Endothelial cell of umbilical vein (primary cell): ENCODE data around the gene RHEBL1. TPM values are rescaled to one million over a fixed set of nuclear protein-coding genes. Genes with fewer than 3 reads are reported as not detected.

Experiments used
- BruUV-seq: library from RNA; stranded (reverse); fragments of 400-500 nt; replicated peaks from 2 replicates; lab custom pipeline; 2021; lab: Mats Ljungman, UMichigan
- CTCF ChIA-PET: fragments of 300-600, 350-600 bp; sonication (Branson Sonifier 250); formaldehyde crosslinking; loops from one replicate; lab custom pipeline; 2021; ENCODE audit warnings: antibody characterized with exemption, inconsistent platforms; lab: Charles Lee
- POLR2A ChIA-PET: fragments of 300-600, 350-600 bp; sonication (Branson Sonifier 250); formaldehyde crosslinking; loops from one replicate; lab custom pipeline; 2021; ENCODE audit warnings: antibody characterized with exemption, inconsistent platforms; lab: Charles Lee
- DNase-seq: peaks from one replicate; pipeline ENCODE4 v3.0.0-alpha.2; 2011; ENCODE audit warnings: low read depth, low spot score
- FAIRE-seq: peaks from 2 replicates; lab custom pipeline; 2011; peaks lifted over from hg19 to GRCh38; lab: Jason Lieb, UNC
- H2AFZ ChIP-seq: 2 replicates; pipeline ENCODE4 v1.6.0; 2012; ENCODE audit warnings: low read depth, low read length, control low read depth, inconsistent platforms
- H3K27ac ChIP-seq: 2 replicates; pipeline ENCODE4 v1.5.1; 2011; ENCODE audit warnings: low read depth, mild to moderate bottlenecking, control low read depth, low read length, moderate library complexity; ENCODE audit not compliant: insufficient read depth
- H3K27me3 ChIP-seq, 2 experiments: 2 replicates each; pipeline versions ENCODE4 v1.6.0 to v1.6.1; 2011; ENCODE audit warnings: low read length in 2 of 2, mixed read lengths in 1 of 2; ENCODE audit not compliant: control insufficient read depth in 2 of 2, insufficient read depth in 2 of 2
- H3K36me3 ChIP-seq, 2 experiments: 2 replicates in 1 of 2; 3 replicates in 1 of 2; pipeline ENCODE4 v1.5.1; 2011; ENCODE audit warnings: low read length in 2 of 2, mild to moderate bottlenecking in 1 of 2, moderate library complexity in 1 of 2; ENCODE audit not compliant: control insufficient read depth in 2 of 2, insufficient read depth in 2 of 2; ENCODE audit errors: extremely low read depth in 1 of 2
- H3K4me1 ChIP-seq: 3 replicates; pipeline ENCODE4 v1.5.1; 2011; ENCODE audit warnings: mild to moderate bottlenecking, low read length; ENCODE audit not compliant: control insufficient read depth, insufficient read depth; ENCODE audit errors: extremely low read depth
- H3K4me2 ChIP-seq: 2 replicates; pipeline ENCODE4 v1.6.1; 2011; ENCODE audit warnings: low read length, control low read depth, mixed read lengths; ENCODE audit not compliant: insufficient read depth
- H3K4me3 ChIP-seq, 3 experiments: fragments of 200-600 bp in 1 of 3; sonication (generic), shearing (Covaris generic) in 1 of 3; replicated peaks in 1 of 3; 2 replicates each; pipeline ENCODE4 v1.5.1; 2011 to 2016; ENCODE audit warnings: control low read depth in 3 of 3, low read length in 3 of 3, mild to moderate bottlenecking in 2 of 3, inconsistent platforms in 1 of 3, low read depth in 1 of 3, moderate library complexity in 1 of 3; ENCODE audit not compliant: insufficient read depth in 1 of 3
- H3K79me2 ChIP-seq: 2 replicates; pipeline ENCODE4 v1.6.0; 2012; ENCODE audit warnings: low read length, inconsistent platforms; ENCODE audit not compliant: control insufficient read depth, insufficient read depth
- H3K9ac ChIP-seq: replicated peaks from 2 replicates; pipeline ENCODE3; 2011; ENCODE audit warnings: low read length, control low read depth; ENCODE audit not compliant: insufficient read depth; ENCODE audit errors: extremely low read depth
- H3K9me1 ChIP-seq: replicated peaks from 3 replicates; pipeline ENCODE4 v1.6.0; 2011; ENCODE audit warnings: mild to moderate bottlenecking, low read length; ENCODE audit not compliant: control insufficient read depth, insufficient read depth; ENCODE audit errors: extremely low read depth
- H3K9me3 ChIP-seq: replicated peaks from 2 replicates; pipeline ENCODE4 v1.5.1; 2012; ENCODE audit warnings: low read length, inconsistent platforms; ENCODE audit not compliant: control insufficient read depth, insufficient read depth
- H4K20me1 ChIP-seq: replicated peaks from 2 replicates; pipeline ENCODE3; 2011; ENCODE audit warnings: mild to moderate bottlenecking, low read length; ENCODE audit not compliant: control insufficient read depth, insufficient read depth; ENCODE audit errors: extremely low read depth
- EZH2 ChIP-seq: IDR thresholded peaks from 2 replicates; pipeline ENCODE4 v1.6.1; 2012; ENCODE audit warnings: borderline replicate concordance, low read depth, mild to moderate bottlenecking, moderate library complexity, low read length, inconsistent platforms; ENCODE audit not compliant: severe bottlenecking
- FOS ChIP-seq: IDR thresholded peaks from 2 replicates; pipeline ENCODE4 v1.6.1; 2011; ENCODE audit warnings: mild to moderate bottlenecking, low read length, moderate library complexity, borderline replicate concordance; ENCODE audit not compliant: insufficient read depth
- GATA2 ChIP-seq: IDR thresholded peaks from 2 replicates; pipeline ENCODE4 v1.7.0; 2011; ENCODE audit warnings: low read depth, mild to moderate bottlenecking, moderate library complexity, mixed read lengths, low read length; ENCODE audit not compliant: insufficient read length, insufficient read depth
- JUN ChIP-seq: IDR thresholded peaks from 2 replicates; pipeline ENCODE4 v1.6.1; 2011; ENCODE audit warnings: borderline replicate concordance, low read depth; ENCODE audit not compliant: insufficient read length, insufficient read depth
- MAX ChIP-seq: IDR thresholded peaks from 2 replicates; pipeline ENCODE4 v1.6.1; 2011; ENCODE audit not compliant: insufficient read depth, insufficient read length
- MYC ChIP-seq: IDR thresholded peaks from one replicate; pipeline ENCODE4 v1.6.1; 2011; ENCODE audit warnings: mild to moderate bottlenecking, low read depth, low read length
- POLR2A ChIP-seq: IDR thresholded peaks from 2 replicates; pipeline ENCODE4 v1.6.1; 2012; ENCODE audit warnings: low read depth, mild to moderate bottlenecking, control low read depth, low read length
- POLR2AphosphoS5 ChIP-seq: IDR thresholded peaks from 2 replicates; pipeline ENCODE4 v1.6.1; 2012; ENCODE audit warnings: low read depth, mild to moderate bottlenecking, control low read depth, low read length, moderate library complexity; ENCODE audit not compliant: insufficient read depth
- dilution Hi-C: fragments of 300-500 bp; cut with MboI; formaldehyde crosslinking; loops from one replicate; pipeline ENCODE4 v1.15.0; 2019; ENCODE audit warnings: low sequenced_read_pairs; ENCODE audit not compliant: extremely low pct_ligation_motif_present
- intact Hi-C: fragments of 100-400 bp; cut with micrococcal nuclease; formaldehyde crosslinking; loops from one replicate; pipeline ENCODE4 v1.10.0; 2022
- polyA plus RNA-seq, 4 experiments: library from polyadenylated mRNA; depleted of rRNA in 3 of 4; stranded (reverse) in 3 of 4; unstranded in 1 of 4; fragments of >200 nt; gene quantifications; 2 replicates each; pipeline versions ENCODE4 v1.2.1 to v1.2.3, GENCODE V29; 2011 to 2012; ENCODE audit warnings: missing spikeins in 1 of 4
- total RNA-seq: library from RNA; stranded (reverse); gene quantifications from 2 replicates; pipeline ENCODE4 v1.2.3, GENCODE V29; 2021
- TF ChIP-seq, protein P1 (sequence below), 2 donors: IDR thresholded peaks; 1 replicate in 1 of 2; 2 replicates in 1 of 2; pipeline ENCODE4 v1.5.1; 2011; ENCODE audit warnings: low read length in 2 of 2, mild to moderate bottlenecking in 2 of 2, moderate library complexity in 2 of 2, control low read depth in 1 of 2, inconsistent platforms in 1 of 2, low read depth in 1 of 2; ENCODE audit not compliant: insufficient read depth in 1 of 2; ENCODE audit errors: extremely low read depth in 1 of 2

Gene RHEBL1
- total and polyA plus RNA-seq, 2 donors (not counting 3 experiments of a cell fraction or from before 2014, with no cell fraction given), result 2.6 to 2.7 TPM

DNA sequence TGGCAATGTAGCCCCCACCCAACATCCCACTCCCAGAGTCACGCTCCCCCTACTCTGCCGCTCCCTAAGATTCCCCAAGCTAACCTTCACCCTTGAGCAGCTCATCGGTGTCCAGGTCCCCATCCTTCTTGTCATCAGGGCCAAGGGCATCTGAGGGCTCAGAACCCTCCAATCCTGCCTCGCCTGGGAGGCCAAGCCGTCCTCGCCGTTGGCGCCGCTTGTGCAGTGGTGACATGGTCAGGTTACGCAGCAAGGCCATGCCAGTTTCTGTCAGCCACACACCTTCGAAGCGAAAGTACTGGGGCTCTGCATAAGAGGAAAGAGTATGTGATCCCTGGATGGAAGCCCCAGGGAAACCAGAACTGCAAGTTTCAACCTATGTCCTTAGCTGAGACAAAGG is 25.1 kb downstream of the RHEBL1 start:
- POLR2A ChIA-PET, result no interaction called here
- Histone ChIP-seq H2AFZ (no peak overlapping the region), H3K4me2 (no peak overlapping the region), H3K36me3 (peaks cover 47 to 84% of the 10 kb centered on the region in 2 experiments), H3K79me2 (peaks cover 4% of the 10 kb centered on the region), H3K4me1 (peaks cover under 1% of the 10 kb centered on the region), H3K27ac (no peak overlapping the region), H3K9me1 (no peaks in the 10 kb centered on the region), H3K9ac (no peak overlapping the region), H3K9me3 (no peaks in the 10 kb centered on the region), H3K4me3 (no peak overlapping the region), H4K20me1 (no peaks in the 10 kb centered on the region), H3K27me3 (no peaks in the 10 kb centered on the region)
- BruUV-seq, result no TSS peak
- FAIRE-seq (no peak), DNase-seq (no peak)
- no peak for TF ChIP-seq POLR2AphosphoS5
- no peak for TF ChIP-seq FOS
- TF ChIP-seq EZH2, result no peak
- TF ChIP-seq, protein P1, sequence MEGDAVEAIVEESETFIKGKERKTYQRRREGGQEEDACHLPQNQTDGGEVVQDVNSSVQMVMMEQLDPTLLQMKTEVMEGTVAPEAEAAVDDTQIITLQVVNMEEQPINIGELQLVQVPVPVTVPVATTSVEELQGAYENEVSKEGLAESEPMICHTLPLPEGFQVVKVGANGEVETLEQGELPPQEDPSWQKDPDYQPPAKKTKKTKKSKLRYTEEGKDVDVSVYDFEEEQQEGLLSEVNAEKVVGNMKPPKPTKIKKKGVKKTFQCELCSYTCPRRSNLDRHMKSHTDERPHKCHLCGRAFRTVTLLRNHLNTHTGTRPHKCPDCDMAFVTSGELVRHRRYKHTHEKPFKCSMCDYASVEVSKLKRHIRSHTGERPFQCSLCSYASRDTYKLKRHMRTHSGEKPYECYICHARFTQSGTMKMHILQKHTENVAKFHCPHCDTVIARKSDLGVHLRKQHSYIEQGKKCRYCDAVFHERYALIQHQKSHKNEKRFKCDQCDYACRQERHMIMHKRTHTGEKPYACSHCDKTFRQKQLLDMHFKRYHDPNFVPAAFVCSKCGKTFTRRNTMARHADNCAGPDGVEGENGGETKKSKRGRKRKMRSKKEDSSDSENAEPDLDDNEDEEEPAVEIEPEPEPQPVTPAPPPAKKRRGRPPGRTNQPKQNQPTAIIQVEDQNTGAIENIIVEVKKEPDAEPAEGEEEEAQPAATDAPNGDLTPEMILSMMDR (IDR thresholded peaks at IDR 0.05; ENCODE audit: extremely low read depth in 1 of 2, insufficient read depth in 1 of 2, low read depth in 1 of 2, low read length in 2 of 2), result no peak
- no peak for TF ChIP-seq JUN
- TF ChIP-seq MAX, result no peak
- TF ChIP-seq GATA2, result no peak
- no peak for TF ChIP-seq MYC
- no peak for TF ChIP-seq POLR2A
- CTCF ChIA-PET, result interaction anchor here (1.5 to 2.0 kb wide), 5 partner anchors 10 to 48 kb away, joined by 7 to 12 read pairs (median 8); no protein-coding TSS in a partner anchor
- dilution Hi-C loops (no loop called here), intact Hi-C loops (no loop called here)
